Measurements from ENCODE around the gene CETP. TPM values are rescaled to one million over a fixed set of nuclear protein-coding genes. Genes with fewer than 3 reads are reported as not detected.
A peak's percentile ranks its signal among the peaks of the same experiment; 100 is the strongest.

Gene CETP
- total and polyA plus RNA-seq, 2 donors (not counting 1 experiment from before 2014, with no cell fraction given): 0.06 TPM; not detected in 1

DNA sequence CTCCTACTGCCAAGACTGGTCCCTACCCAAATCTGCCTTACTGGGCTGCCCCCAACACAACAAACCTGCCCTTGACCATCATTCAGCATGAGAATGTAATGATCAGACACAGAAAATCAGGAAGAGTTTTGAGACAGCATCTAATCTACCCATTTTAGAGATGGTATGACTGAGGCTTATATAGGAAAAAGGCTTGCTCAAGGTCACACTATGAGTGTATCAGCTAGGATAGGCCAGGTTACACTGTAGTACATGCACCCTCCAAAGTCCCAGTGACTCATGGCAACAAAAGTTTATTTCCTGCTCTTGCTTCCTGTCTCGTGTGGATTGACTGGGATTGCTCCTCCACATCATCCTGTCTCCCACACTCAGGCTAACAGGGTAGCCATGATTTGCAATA is 55.5 kb downstream of the CETP start:
- Histone ChIP-seq H3K27ac (ENCODE audit: insufficient read depth, low read length) (no peak overlapping the region), H2AFZ (ENCODE audit: low read length) (no peak overlapping the region), H3K9ac (ENCODE audit: insufficient read depth, low read length) (no peak overlapping the region), H3K4me3 (replicated peaks in 1 of 4; ENCODE audit: control extremely low read depth in 1 of 4, insufficient read depth in 1 of 4, low read depth in 3 of 4, low read length in 4 of 4) (no peak overlapping the region), H3K79me2 (ENCODE audit: control insufficient read depth, insufficient read depth, low read length) (peaks cover 13% of the 10 kb centered on the region), H3K4me2 (ENCODE audit: extremely low read depth, insufficient read depth, low read length) (no peak overlapping the region), H3K27me3 (ENCODE audit: control insufficient read depth, insufficient read depth, low read length) (no peaks in the 10 kb centered on the region), H3K36me3 (ENCODE audit: control insufficient read depth, insufficient read depth, low read length) (peaks cover 31% of the 10 kb centered on the region), H3K4me1 (ENCODE audit: control insufficient read depth, extremely low read depth, insufficient read depth, low read length) (peaks cover 4% of the 10 kb centered on the region), H4K20me1 (ENCODE audit: control insufficient read depth, extremely low read depth, insufficient read depth, low read length) (no peaks in the 10 kb centered on the region), H3K9me3 (ENCODE audit: control insufficient read depth, insufficient read depth, low read depth, low read length) (no peaks in the 10 kb centered on the region)
- peak in 1 of 2 donors; percentile 20 for DNase-seq (ENCODE audit: low read depth in 2 of 2)
- TF ChIP-seq, protein P1, sequence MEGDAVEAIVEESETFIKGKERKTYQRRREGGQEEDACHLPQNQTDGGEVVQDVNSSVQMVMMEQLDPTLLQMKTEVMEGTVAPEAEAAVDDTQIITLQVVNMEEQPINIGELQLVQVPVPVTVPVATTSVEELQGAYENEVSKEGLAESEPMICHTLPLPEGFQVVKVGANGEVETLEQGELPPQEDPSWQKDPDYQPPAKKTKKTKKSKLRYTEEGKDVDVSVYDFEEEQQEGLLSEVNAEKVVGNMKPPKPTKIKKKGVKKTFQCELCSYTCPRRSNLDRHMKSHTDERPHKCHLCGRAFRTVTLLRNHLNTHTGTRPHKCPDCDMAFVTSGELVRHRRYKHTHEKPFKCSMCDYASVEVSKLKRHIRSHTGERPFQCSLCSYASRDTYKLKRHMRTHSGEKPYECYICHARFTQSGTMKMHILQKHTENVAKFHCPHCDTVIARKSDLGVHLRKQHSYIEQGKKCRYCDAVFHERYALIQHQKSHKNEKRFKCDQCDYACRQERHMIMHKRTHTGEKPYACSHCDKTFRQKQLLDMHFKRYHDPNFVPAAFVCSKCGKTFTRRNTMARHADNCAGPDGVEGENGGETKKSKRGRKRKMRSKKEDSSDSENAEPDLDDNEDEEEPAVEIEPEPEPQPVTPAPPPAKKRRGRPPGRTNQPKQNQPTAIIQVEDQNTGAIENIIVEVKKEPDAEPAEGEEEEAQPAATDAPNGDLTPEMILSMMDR (conservative IDR thresholded peaks at IDR 0.05 in 1 of 2, IDR thresholded peaks at IDR 0.05 in 1 of 2; ENCODE audit: low read depth in 1 of 2, low read length in 2 of 2): no peak
- no peak for TF ChIP-seq EZH2 (IDR thresholded peaks at IDR 0.05; ENCODE audit: low read length, missing control alignments)

DNA sequence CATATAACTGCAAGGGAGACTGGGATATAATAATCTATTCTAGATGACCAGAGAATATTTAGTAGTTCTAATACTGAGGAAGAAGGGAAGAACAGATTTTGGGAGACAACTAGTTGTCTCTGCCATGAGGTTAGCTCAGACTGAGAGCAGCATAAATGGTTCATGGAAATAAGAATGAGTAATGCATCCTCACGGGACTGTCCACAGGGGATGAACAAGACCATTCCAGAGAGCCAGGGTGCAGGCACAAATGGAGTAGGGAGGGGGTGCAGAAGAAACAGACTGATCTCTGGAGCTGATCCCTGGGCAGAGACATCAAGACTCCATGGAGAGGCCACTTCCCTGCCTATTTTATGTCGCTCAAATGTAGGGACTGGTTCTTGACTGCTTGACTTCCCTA is 58.0 kb downstream of the CETP start:
- Histone ChIP-seq H4K20me1 (ENCODE audit: control insufficient read depth, extremely low read depth, insufficient read depth, low read length) (no peaks in the 10 kb centered on the region), H3K4me3 (replicated peaks in 1 of 4; ENCODE audit: control extremely low read depth in 1 of 4, insufficient read depth in 1 of 4, low read depth in 3 of 4, low read length in 4 of 4) (no peak overlapping the region), H3K79me2 (ENCODE audit: control insufficient read depth, insufficient read depth, low read length) (peaks cover 7% of the 10 kb centered on the region), H3K27me3 (ENCODE audit: control insufficient read depth, insufficient read depth, low read length) (no peaks in the 10 kb centered on the region), H2AFZ (ENCODE audit: low read length) (no peak overlapping the region), H3K4me2 (ENCODE audit: extremely low read depth, insufficient read depth, low read length) (no peak overlapping the region), H3K9me3 (ENCODE audit: control insufficient read depth, insufficient read depth, low read depth, low read length) (no peaks in the 10 kb centered on the region), H3K4me1 (ENCODE audit: control insufficient read depth, extremely low read depth, insufficient read depth, low read length) (no peaks in the 10 kb centered on the region), H3K9ac (ENCODE audit: insufficient read depth, low read length) (no peak overlapping the region), H3K27ac (ENCODE audit: insufficient read depth, low read length) (no peak overlapping the region), H3K36me3 (ENCODE audit: control insufficient read depth, insufficient read depth, low read length) (peaks cover 36% of the 10 kb centered on the region)
- TF ChIP-seq, protein P1 (conservative IDR thresholded peaks at IDR 0.05 in 1 of 2, IDR thresholded peaks at IDR 0.05 in 1 of 2; ENCODE audit: low read depth in 1 of 2, low read length in 2 of 2): no peak
- no peak for TF ChIP-seq EZH2 (IDR thresholded peaks at IDR 0.05; ENCODE audit: low read length, missing control alignments)
- no peak for DNase-seq (ENCODE audit: low read depth in 2 of 2)

DNA sequence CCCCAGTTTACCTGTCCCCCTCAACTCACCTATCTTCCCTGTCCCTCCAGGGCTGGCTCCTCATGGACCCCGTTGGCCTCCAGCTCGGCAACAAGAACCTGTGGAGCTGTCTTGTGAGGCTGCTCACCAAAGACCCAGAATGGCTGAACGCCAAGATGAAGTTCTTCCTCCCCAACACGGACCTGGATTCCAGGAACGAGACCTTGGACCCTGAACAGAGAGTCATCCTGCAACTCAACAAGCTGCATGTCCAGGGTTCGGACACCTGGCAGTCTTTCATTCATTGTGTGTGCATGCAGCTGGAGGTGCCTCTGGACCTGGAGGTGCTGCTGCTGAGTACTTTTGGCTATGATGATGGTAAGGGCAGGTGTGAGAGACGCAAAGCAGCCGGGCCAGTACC is 58.9 kb downstream of the CETP start:
- H3K9ac ChIP-seq (ENCODE audit: insufficient read depth, low read length): no peak overlapping the region
- H3K4me3 ChIP-seq (replicated peaks in 1 of 4; ENCODE audit: control extremely low read depth in 1 of 4, insufficient read depth in 1 of 4, low read depth in 3 of 4, low read length in 4 of 4): no peak overlapping the region
- no peaks in the 10 kb centered on the region for H4K20me1 ChIP-seq (ENCODE audit: control insufficient read depth, extremely low read depth, insufficient read depth, low read length)
- H2AFZ ChIP-seq (ENCODE audit: low read length): no peak overlapping the region
- TF ChIP-seq, protein P1 (conservative IDR thresholded peaks at IDR 0.05 in 1 of 2, IDR thresholded peaks at IDR 0.05 in 1 of 2; ENCODE audit: low read depth in 1 of 2, low read length in 2 of 2): no peak
- TF ChIP-seq EZH2 (IDR thresholded peaks at IDR 0.05; ENCODE audit: low read length, missing control alignments): no peak
- peaks cover 6% of the 10 kb centered on the region for H3K79me2 ChIP-seq (ENCODE audit: control insufficient read depth, insufficient read depth, low read length)
- H3K36me3 ChIP-seq (ENCODE audit: control insufficient read depth, insufficient read depth, low read length): peaks cover 38% of the 10 kb centered on the region
- no peaks in the 10 kb centered on the region for H3K9me3 ChIP-seq (ENCODE audit: control insufficient read depth, insufficient read depth, low read depth, low read length)
- H3K27ac ChIP-seq (ENCODE audit: insufficient read depth, low read length): no peak overlapping the region
- H3K4me1 ChIP-seq (ENCODE audit: control insufficient read depth, extremely low read depth, insufficient read depth, low read length): no peaks in the 10 kb centered on the region
- DNase-seq (ENCODE audit: low read depth in 2 of 2): no peak
- H3K4me2 ChIP-seq (ENCODE audit: extremely low read depth, insufficient read depth, low read length): no peak overlapping the region
- no peaks in the 10 kb centered on the region for H3K27me3 ChIP-seq (ENCODE audit: control insufficient read depth, insufficient read depth, low read length)

Measured in fibroblast of lung (primary cell).